Mesangial cell (primary cell): Measurements from ENCODE around the gene SYVN1. TPM values are rescaled to one million over a fixed set of nuclear protein-coding genes. Genes with fewer than 3 reads are reported as not detected.

Experiments
- total RNA-seq: library from RNA; depleted of rRNA; stranded (reverse); fragments of >200 nt; gene quantifications from 2 replicates; pipeline ENCODE4 v1.2.3, GENCODE V29; 2015

Gene SYVN1
- total RNA-seq, result 19.7 and 21.0 TPM in 2 replicates

GRCh38 chr11:65134240-65134951, at the start of gene SYVN1:
TSS of gene SYVN1 (minus strand) at chr11:65134519. CDS start at chr11:65133601, 918 bp downstream.

GRCh38 chr11:65181569-65182257, 47.4 kb upstream of the SYVN1 start, which contains the start of gene CAPN1:
TSS of gene CAPN1 (plus strand) at chr11:65181928. CDS start at chr11:65182702, 774 bp downstream.

GRCh38 chr11:65170058-65170534, 35.8 kb upstream of the SYVN1 start, which contains the start of gene SPDYC:
TSS of gene SPDYC (plus strand) at chr11:65170233. CDS start at chr11:65171358, 1,125 bp downstream.

GRCh38 chr11:65121865-65122696, 12.2 kb downstream of the SYVN1 start, which contains the start of the genes FAU and MRPL49:
TSS of gene FAU (minus strand) at chr11:65122134. CDS start at chr11:65121813, 321 bp downstream.
TSS of gene MRPL49 (plus strand) at chr11:65122321. CDS start at chr11:65122347, 26 bp downstream.

GRCh38 chr11:65117206-65118096, 16.9 kb downstream of the SYVN1 start, which contains the start of gene ZNHIT2:
TSS of gene ZNHIT2 (minus strand) at chr11:65117701. CDS start at chr11:65117653, 48 bp downstream.

GRCh38 chr11:65111744-65112545, 22.4 kb downstream of the SYVN1 start, which contains the start of gene TM7SF2:
TSS of gene TM7SF2 (plus strand) at chr11:65111872. CDS start at chr11:65112016, 144 bp downstream.

GRCh38 chr11:65095974-65096806, 38.1 kb downstream of the SYVN1 start, which contains the start of gene VPS51:
TSS of gene VPS51 (plus strand) at chr11:65096214. CDS start at chr11:65096251, 37 bp downstream.

GRCh38 chr11:65083834-65084597, 50.3 kb downstream of the SYVN1 start, which contains the start of the genes CDCA5 and ZFPL1:
TSS of gene CDCA5 (minus strand) at chr11:65084040. CDS start at chr11:65083978, 62 bp downstream.
TSS of gene ZFPL1 (plus strand) at chr11:65084222. CDS start at chr11:65084699, 477 bp downstream.

Other genes with a start within 250 kb of the SYVN1 start
- 27.2 and 29.9 TPM in 2 replicates for gene ATG2A, start 217.3 kb downstream of the SYVN1 start, total RNA-seq
- gene PPP2R5B, start 209.8 kb downstream of the SYVN1 start, total RNA-seq, result 14.3 and 24.8 TPM in 2 replicates
- not detected in 2 replicates for gene GPHA2, start 198.6 kb downstream of the SYVN1 start, total RNA-seq
- gene MAJIN, start 162.4 kb downstream of the SYVN1 start, total RNA-seq, result not detected in 2 replicates
- 0.65 and 1.3 TPM in 2 replicates for gene BATF2, start 137.5 kb downstream of the SYVN1 start, total RNA-seq
- 183 and 212 TPM in 2 replicates for gene ARL2, start 120.4 kb downstream of the SYVN1 start, total RNA-seq
- 18.9 and 25.1 TPM in 2 replicates for gene SNX15, start 107.1 kb downstream of the SYVN1 start, total RNA-seq
- gene SAC3D1, start 93.3 kb downstream of the SYVN1 start, total RNA-seq, result 20.3 and 39.6 TPM in 2 replicates
- gene NAALADL1, start 76.0 kb downstream of the SYVN1 start, total RNA-seq, result 18.1 and 36.8 TPM in 2 replicates
- 2.8 and 31.4 TPM in 2 replicates for gene CDCA5, start 50.5 kb downstream of the SYVN1 start, total RNA-seq
- gene ZFPL1, start 50.3 kb downstream of the SYVN1 start, total RNA-seq, result 67.4 and 68.3 TPM in 2 replicates
- gene VPS51, start 38.3 kb downstream of the SYVN1 start, total RNA-seq, result 162 and 269 TPM in 2 replicates
- 33.1 and 114 TPM in 2 replicates for gene TM7SF2, start 22.6 kb downstream of the SYVN1 start, total RNA-seq
- gene ZNHIT2, start 16.8 kb downstream of the SYVN1 start, total RNA-seq, result 20.2 and 20.5 TPM in 2 replicates
- 376 and 394 TPM in 2 replicates for gene FAU, start 12.4 kb downstream of the SYVN1 start, total RNA-seq
- 56.3 and 84.7 TPM in 2 replicates for gene MRPL49, start 12.2 kb downstream of the SYVN1 start, total RNA-seq
- not detected in 2 replicates for gene SPDYC, start 35.7 kb upstream of the SYVN1 start, total RNA-seq
- gene CAPN1, start 47.4 kb upstream of the SYVN1 start, total RNA-seq, result 327 and 383 TPM in 2 replicates
- gene POLA2, start 127.4 kb upstream of the SYVN1 start, total RNA-seq, result 6.7 and 28.8 TPM in 2 replicates
- gene CDC42EP2, start 180.3 kb upstream of the SYVN1 start, total RNA-seq, result 19.9 and 24.8 TPM in 2 replicates
- 37.2 and 41.3 TPM in 2 replicates for gene DPF2, start 199.3 kb upstream of the SYVN1 start, total RNA-seq
- 0.25 and 0.33 TPM in 2 replicates for gene TIGD3, start 220.2 kb upstream of the SYVN1 start, total RNA-seq
- gene SLC25A45, start 248.1 kb upstream of the SYVN1 start, total RNA-seq, result 0.98 and 1.8 TPM in 2 replicates